ENCODE measurements around the gene PTPRK.

DNA sequence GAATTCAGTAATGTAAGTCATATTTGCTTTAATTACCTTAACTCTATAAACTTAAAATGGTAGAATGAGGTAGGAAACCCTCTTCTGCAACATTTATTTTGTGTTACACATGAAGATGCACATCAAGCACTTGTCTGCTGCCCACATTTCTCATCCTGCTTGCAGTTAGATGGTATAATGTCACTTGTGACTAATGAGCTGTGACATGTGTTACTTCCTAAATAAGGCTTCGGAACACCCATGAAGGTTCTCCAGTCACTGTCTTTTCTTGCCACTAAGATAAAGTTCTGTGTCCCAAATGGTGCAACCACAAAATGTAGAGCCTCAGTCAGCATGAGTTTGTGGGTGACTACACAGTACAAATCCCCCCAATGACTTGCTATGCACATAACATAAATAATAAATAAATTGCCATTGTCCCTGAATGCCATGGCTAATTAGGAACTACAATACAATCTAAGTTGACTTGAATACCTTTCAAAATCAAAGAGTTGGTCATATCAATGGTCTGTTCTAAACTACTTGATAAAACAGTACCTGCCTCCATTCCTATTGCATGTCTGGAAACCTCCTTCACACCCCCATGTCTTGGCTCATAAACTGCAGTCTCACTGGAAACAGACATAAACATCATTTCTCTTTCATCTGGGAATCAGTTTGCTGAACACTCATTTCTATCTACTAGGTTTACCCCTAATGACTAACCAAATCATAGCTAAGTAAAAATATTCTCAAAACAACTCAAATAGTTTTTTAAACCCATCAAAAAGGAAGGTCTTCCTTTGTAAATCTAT lies 157.2 kb downstream of the PTPRK start:
- TF ChIP-seq EZH2 (IDR thresholded peaks at IDR 0.05; ENCODE audit: low read depth): no peak
- TF ChIP-seq, protein P1, sequence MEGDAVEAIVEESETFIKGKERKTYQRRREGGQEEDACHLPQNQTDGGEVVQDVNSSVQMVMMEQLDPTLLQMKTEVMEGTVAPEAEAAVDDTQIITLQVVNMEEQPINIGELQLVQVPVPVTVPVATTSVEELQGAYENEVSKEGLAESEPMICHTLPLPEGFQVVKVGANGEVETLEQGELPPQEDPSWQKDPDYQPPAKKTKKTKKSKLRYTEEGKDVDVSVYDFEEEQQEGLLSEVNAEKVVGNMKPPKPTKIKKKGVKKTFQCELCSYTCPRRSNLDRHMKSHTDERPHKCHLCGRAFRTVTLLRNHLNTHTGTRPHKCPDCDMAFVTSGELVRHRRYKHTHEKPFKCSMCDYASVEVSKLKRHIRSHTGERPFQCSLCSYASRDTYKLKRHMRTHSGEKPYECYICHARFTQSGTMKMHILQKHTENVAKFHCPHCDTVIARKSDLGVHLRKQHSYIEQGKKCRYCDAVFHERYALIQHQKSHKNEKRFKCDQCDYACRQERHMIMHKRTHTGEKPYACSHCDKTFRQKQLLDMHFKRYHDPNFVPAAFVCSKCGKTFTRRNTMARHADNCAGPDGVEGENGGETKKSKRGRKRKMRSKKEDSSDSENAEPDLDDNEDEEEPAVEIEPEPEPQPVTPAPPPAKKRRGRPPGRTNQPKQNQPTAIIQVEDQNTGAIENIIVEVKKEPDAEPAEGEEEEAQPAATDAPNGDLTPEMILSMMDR (conservative IDR thresholded peaks at IDR 0.05): no peak
